ENCODE data around the gene FGGY.

GRCh38 chr1:59556398-59556797, 259.5 kb downstream of the FGGY start:
- TF ChIP-seq EZH2 (IDR thresholded peaks at IDR 0.05) (no peak), POLR2AphosphoS5 (IDR thresholded peaks at IDR 0.05; ENCODE audit: borderline replicate concordance, low read depth, low read length) (no peak), FOXP2 (optimal IDR thresholded peaks at IDR 0.05; ENCODE audit: control extremely low read depth, extremely low read length, insufficient read depth) (no peak)
